22Rv1 (cell line): ENCODE data around the gene NEURL1.
"Not testable (repeated sequence)": the region's sequence is repeated elsewhere in the genome, so short reads cannot be mapped to it uniquely, and the experiment has no call there.

Source experiments
- H3K27ac ChIP-seq: fragments of 450-650 bp; 2 replicates; pipeline ENCODE4 v1.5.1; 2017
- ZFX ChIP-seq: fragments of 450-650 bp; IDR thresholded peaks from 2 replicates; pipeline ENCODE4 v1.6.1; 2017; ENCODE audit warnings: antibody characterized with exemption, borderline replicate concordance
- TF ChIP-seq, protein P1 (sequence below): fragments of 450-650 bp; IDR thresholded peaks from 2 replicates; pipeline ENCODE4 v1.5.1; 2017; ENCODE audit warnings: mild to moderate bottlenecking

Gene NEURL1

GRCh38 chr10:103605359-103606096, 112.0 kb downstream of the NEURL1 start:
- TF ChIP-seq, protein P1, sequence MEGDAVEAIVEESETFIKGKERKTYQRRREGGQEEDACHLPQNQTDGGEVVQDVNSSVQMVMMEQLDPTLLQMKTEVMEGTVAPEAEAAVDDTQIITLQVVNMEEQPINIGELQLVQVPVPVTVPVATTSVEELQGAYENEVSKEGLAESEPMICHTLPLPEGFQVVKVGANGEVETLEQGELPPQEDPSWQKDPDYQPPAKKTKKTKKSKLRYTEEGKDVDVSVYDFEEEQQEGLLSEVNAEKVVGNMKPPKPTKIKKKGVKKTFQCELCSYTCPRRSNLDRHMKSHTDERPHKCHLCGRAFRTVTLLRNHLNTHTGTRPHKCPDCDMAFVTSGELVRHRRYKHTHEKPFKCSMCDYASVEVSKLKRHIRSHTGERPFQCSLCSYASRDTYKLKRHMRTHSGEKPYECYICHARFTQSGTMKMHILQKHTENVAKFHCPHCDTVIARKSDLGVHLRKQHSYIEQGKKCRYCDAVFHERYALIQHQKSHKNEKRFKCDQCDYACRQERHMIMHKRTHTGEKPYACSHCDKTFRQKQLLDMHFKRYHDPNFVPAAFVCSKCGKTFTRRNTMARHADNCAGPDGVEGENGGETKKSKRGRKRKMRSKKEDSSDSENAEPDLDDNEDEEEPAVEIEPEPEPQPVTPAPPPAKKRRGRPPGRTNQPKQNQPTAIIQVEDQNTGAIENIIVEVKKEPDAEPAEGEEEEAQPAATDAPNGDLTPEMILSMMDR: peak; percentile 53
- no peak for TF ChIP-seq ZFX
- no peak overlapping the region for H3K27ac ChIP-seq

GRCh38 chr10:103606097-103606438, 112.6 kb downstream of the NEURL1 start:
- H3K27ac ChIP-seq: not testable (repeated sequence)

- not testable (repeated sequence) for H3K27ac ChIP-seq
Observed at GRCh38 chr10:103607051-103607450, 113.5 kb downstream of the NEURL1 start.

GRCh38 chr10:103608056-103608455, 114.6 kb downstream of the NEURL1 start:
- H3K27ac ChIP-seq: not testable (repeated sequence)

GRCh38 chr10:103609231-103610082, 116.0 kb downstream of the NEURL1 start:
- no peak overlapping the region for H3K27ac ChIP-seq
- TF ChIP-seq, protein P1: no peak
- no peak for TF ChIP-seq ZFX

DNA sequence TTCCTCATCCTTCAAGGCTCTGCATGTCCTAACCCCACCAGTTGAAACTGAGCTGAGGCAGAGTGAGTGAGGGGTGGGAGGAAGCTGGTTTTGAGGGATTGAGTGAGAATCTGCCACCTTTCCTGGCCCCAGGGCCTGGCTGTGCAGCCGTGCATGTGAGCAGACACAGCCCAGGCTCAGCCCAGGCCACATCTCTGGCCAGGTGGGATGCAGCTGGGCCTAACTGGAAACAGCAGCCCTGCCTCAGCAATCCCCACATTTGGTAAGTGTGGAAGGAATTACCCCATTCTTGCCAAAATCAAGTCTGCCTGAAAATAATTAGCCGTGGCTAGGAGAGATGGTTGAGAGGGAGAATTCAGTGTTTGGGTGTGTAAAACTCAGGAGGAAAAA, 116.6 kb downstream of the NEURL1 start:
- H3K27ac ChIP-seq: no peak overlapping the region
- no peak for TF ChIP-seq ZFX
- TF ChIP-seq, protein P1: no peak

DNA sequence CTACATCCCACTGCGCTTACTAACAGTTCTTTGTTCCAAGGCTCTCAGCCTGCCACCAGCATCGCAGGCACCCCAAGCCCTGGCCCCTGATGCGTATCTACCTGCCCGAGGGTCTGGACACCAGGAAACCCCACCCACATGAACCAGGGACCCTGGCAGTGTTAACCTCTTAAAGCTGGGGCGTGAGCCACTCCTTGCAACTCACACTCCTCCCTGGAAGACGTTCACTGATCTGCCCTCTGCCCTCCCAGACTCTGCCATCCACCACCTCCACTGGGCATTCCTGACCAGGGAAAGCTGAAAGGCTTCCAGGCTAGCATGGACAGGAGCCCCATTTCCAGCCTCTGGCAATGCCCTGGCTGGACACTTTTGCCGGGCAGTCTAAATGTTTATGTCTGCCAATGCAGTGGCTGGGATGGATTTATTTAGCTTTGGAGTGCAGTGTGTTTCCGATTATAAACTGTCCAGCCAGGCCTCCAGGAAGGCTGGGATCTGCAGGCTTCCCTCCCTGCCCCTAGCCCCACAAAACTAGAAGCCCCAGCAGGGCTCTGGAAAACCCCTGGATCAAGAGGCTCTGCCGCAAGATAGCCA, 117.5 kb downstream of the NEURL1 start:
- no peak overlapping the region for H3K27ac ChIP-seq
- no peak for TF ChIP-seq ZFX
- TF ChIP-seq, protein P1: no peak

DNA sequence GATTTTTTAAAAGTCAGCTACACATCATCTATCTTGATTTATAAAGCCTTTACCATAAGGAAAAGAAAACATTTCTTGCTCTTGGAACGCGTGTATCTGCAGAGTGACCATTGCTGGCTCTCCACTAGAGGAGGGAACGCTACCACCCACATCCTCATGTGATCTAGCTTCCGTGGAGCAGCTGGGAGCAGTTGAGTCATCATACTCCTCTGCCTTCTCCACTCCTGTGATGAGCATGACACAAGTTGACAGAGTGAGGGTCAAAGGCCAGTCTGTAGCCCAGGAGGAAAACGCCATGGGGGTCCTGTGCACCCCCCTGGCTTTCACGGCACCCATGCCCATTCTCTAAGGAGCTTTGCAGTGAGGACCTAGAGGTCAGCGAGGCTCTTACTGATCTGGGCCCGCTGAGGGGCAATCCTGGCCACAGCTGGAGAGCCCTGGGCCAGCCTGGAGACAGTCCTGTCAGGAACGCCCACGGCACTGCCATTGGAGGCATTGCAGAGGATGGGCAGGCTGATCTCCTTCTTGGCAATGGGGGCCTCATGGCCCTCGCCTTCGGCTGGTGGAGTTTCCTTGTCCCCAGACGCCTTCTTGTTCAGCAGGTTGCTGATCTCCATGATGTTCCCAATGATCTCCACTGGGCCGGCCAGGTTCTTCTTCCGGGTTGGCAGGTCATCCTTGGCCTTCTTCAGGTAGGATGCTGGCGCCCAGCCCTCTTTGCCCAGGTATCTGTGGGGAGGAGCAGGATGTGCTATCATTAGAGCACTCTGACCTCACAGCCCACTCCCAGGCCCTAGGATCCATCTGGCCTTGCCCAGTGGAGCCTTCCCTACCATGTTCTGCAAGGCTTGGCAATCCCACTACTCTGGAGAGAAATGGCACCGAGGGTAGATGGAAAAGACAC, 119.2 kb downstream of the NEURL1 start:
- no peak overlapping the region for H3K27ac ChIP-seq
- TF ChIP-seq, protein P1: no peak
- no peak for TF ChIP-seq ZFX
